HEK293T (cell line): Measurements from ENCODE around the gene PCDHGC4.

Experiments used
- ARNT ChIP-seq: fragments of 450-650 bp; IDR thresholded peaks from 2 replicates; pipeline ENCODE4 v1.6.1; 2017; ENCODE audit warnings: mild to moderate bottlenecking
- BHLHE40 ChIP-seq: fragments of 450-650 bp; IDR thresholded peaks from 2 replicates; pipeline ENCODE4 v1.6.1; 2016; ENCODE audit warnings: mild to moderate bottlenecking, moderate library complexity, borderline replicate concordance
- CTBP1 ChIP-seq: fragments of 450-650 bp; IDR thresholded peaks from 2 replicates; pipeline ENCODE4 v1.6.1; 2016; ENCODE audit warnings: borderline replicate concordance
- L3MBTL2 ChIP-seq: fragments of 450-650 bp; conservative IDR thresholded peaks from 2 replicates; pipeline ENCODE4 v1.6.1; 2016; ENCODE audit warnings: mild to moderate bottlenecking
- SUZ12 ChIP-seq: fragments of 450-650 bp; IDR thresholded peaks from 2 replicates; pipeline ENCODE4 v1.6.1; 2016; ENCODE audit warnings: mild to moderate bottlenecking

- TF ChIP-seq ARNT = no peak
- no peak for TF ChIP-seq CTBP1
- no peak for TF ChIP-seq L3MBTL2
- no peak for TF ChIP-seq BHLHE40
- no peak for TF ChIP-seq SUZ12
These were observed 8.5 kb upstream of the PCDHGC4 start for GRCh38 chr5:141476132-141476911.
